NCI-H2171 (cell line): ENCODE results near the gene LPP.

Source experiments
- DNase-seq: peaks from one replicate; lab custom pipeline; 2025; lab: John Stamatoyannopoulos, UW

LPP gene

DNA sequence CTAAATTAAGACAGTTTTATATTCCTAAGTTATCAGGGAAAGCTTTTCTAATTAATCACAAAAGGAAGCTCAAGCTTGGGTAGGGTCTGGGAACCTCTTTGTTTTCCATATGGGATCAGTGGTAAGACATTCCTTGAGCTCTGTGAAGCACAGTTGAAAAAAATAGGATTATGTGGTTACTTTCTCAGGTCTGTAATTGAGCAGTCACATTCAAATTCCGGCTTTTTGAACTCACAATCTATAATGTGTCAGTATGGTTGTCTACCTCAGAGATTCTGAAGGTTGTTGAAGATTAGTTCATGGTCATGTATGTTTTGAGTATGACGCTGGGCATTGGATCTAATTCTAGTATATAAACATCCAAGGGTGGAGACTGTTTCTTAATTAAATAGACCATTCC is 364.5 kb downstream of the LPP start:
- DNase-seq: no peak

DNA sequence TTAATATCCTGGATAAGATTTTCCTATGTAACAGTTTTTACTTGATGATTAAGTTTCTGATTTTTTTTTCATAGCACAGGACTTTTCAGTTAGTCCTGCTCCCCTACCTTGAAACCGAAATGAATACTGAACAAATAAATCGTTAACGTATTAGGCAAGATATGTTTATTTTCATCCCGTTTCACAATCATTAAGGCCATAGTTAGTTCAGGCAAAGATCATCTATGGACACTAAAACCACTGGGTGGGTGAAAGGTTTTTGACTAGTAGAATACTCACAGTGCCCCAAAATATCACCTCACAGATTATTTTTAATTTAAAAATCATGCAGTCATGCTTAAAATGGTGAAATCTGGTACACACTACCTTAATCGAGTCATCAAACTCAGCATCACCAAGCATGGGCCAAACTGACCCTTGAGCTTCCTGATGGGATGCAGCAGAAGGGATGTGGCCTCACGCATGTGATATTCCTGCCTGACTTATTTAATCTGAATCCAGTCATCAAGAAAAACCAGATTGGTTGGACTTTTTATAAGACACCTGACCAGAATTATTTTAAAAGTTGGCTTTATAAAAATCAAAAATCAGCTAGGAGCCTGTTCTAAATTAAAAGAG is 365.0 kb downstream of the LPP start:
- no peak for DNase-seq

DNA sequence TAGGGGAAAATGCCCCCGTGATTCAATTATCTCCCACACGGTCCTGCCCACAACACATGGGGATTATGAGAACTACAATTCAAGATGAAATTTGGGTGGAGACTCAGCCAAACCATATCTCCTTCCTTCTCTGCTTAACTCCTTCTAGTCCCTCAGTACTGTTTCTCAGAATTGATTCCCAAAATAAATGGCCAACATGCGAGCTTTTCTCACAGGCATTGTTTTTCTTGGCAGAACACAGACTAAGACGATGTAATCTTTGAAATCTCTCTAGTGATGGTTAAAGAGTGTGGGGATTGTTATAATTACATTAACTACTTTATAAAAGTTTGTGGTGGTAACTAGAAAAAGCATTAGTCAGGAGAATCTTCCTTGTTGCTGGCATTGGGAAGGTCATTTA is 366.5 kb downstream of the LPP start:
- no peak for DNase-seq

DNA sequence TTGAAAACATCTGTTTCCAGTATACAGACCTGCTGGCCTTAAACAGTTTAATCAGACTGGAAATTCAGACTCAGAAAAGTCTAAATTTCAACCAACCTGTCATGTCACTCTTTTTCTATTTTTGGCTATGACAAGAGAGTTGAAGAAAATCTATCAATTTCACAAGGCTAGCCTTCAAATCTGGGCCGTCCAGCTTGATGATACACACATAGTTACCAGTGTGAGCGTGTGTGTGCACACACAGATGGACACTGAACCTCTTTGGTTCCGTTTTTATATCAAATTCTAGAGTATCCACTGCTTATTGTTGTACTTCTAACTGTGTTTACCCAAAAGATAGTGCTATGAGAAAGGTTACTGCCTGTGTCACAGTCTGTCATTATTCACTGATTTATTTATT is 368.2 kb downstream of the LPP start:
- no peak for DNase-seq

DNA sequence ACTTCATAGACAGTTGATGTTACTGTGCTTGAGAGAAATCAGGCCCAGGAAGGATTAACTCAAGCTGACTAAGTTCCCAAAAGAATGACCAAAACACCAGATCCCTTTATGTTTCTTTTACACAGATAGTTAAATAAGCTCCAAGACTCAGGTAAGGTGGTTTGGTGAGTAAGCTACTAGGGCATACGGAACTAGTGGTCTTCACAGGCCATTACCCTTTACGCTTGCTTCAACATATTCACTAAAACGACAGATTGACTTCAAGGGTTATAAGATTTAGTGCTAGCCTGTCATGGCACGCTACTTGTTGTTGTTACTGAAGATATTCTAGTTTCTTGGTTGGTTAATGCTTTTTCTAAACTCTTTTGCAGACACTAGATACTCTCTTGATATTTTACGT is 369.3 kb downstream of the LPP start:
- DNase-seq: no peak

DNA sequence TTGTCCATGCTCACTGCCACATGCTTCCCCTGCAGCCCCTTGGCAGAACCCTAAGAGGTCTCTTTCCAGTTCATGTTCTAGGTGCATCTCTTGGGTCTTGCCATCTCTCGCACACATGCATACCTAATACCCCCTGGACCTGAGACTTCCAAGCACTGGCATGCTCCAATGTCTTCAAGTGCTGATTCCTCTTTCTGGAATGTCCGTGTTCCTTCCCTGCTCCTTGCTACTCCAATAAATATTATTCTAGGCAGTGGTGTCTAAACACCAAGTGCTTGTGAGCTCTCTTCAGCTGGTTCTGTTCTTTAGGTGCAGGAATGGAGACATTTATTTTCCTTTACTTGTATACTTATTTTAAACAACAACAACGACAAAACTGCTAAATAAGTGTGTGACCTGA is 370.1 kb downstream of the LPP start:
- DNase-seq: no peak

DNA sequence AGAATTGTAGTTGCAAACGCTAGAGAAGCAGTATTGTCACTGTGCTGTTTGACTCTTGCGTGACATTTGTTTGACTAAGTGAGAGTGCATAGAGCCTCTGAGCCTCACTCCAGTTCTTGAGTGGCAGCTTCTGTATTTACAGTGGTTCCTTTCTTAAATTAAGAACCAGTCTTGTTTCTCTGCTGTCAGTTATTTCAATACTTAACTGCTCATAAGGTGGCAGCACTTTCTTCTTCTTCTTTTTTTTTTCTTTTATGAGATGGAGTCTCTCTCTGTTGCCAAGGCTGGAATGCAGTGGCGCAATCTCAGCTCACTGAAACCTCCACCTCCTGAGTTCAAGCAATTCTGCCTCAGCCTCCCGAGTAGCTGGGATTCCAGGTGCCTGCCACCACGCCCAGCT is 372.1 kb downstream of the LPP start:
- no peak for DNase-seq

DNA sequence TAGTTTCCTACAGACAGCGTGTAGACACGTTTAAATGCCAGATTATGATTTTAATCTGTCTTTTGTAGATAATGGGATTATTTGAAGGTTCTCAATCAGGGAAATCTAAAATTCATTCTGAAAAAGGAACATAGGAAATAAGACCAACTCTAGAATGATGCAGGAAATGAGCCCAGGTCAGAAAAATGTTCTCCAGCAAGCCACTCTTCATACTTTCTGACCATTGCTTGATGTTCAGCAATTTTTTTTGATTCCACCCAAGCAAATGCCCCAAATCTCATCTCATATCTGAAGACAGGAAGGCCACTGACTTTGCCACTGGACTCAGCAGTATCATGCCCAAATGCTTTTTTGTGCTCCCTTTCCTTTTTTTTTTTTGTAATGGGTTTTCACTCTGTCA is 373.4 kb downstream of the LPP start:
- DNase-seq: no peak

DNA sequence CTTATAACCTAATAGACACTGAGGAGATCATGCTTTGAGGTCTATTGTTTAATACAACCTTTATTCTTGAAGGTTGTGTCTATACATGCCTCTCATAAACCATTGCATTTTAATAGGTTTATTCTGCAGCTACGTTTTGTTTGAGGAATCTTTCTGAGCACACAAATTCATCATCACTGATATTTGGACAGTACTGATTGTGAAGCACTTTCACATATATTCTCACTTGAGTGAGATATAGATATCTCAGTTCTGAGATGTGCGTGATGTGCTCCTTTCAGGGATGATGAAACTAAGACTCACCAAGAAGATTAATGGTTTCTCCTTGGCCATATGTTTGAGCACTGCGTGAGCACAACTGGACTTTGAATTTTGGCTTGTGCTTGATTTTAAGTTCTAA is 374.4 kb downstream of the LPP start:
- DNase-seq: no peak

DNA sequence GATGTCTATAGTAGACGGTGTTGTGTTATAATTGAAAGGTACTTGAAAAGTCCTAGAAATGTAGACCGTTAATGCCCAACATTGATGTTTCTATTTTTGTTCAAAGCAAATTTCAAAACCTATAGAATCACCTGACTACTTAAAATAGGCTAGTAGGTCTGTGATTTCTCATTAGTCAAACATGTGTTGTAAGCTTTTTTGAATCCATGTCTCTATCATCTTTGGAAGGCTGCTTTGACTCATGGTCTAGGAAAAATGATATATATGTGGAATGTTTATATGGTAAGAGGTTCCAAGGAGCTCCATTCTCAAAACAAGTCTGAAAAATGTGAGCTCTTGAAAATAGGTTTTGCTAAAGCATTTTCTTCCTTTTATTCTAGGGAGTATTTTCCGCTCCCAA is 375.3 kb downstream of the LPP start:
- DNase-seq: no peak

DNA sequence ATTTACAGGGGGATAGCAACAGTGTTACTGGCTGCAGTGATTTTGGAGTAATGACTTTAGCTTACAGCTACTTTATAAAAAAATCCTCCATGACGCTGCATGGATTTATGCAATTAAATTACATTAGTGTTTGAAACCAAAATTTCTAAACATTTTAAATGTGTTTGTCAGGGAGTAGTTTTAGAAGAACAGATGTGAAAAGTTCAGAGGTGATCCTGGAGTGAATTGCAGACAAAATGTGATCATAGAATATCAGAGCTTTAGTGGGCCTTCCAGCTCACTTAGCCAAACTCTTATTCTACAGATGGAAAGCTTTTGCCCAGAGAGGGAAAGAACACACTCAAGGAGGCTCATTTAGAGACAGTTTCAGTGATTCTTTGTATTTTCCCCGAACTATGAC is 376.3 kb downstream of the LPP start:
- no peak for DNase-seq

DNA sequence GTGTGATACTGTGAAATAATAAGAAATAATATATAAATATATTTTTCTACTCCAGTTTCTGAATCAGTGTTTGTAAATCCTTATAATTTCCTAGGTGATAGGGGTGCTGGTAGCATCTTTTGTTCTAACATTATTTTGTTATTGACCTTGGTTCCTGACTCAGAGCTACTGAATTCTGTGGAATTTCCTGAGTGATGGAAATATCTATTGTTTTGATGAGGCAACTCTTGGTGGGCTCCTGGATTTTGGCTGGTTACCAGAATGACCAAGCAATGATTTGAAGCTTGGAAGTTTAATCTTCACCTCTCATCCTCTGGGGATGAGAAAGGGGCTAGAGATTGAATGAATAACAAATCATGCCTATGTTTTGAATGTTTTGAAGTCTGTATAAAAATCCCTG is 377.3 kb downstream of the LPP start:
- DNase-seq: no peak

DNA sequence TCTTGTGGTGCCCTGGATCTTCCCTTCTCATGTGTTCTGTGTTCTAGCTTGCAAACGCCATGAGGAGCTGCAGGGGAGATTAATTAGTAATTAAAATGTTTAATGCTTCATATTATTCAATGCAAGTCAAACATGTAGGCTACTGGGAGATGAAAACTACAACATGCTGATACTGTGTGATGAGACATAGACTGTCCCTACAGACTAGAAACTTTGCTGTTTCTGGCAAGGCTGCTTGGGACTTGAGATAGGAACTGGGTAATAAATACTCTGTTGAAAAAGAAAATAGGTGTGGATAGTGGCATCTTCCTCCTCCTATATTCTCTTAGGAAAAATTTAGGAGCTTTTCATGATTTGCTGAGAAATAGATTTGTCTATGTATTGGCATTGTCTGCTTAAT is 379.2 kb downstream of the LPP start:
- no peak for DNase-seq

DNA sequence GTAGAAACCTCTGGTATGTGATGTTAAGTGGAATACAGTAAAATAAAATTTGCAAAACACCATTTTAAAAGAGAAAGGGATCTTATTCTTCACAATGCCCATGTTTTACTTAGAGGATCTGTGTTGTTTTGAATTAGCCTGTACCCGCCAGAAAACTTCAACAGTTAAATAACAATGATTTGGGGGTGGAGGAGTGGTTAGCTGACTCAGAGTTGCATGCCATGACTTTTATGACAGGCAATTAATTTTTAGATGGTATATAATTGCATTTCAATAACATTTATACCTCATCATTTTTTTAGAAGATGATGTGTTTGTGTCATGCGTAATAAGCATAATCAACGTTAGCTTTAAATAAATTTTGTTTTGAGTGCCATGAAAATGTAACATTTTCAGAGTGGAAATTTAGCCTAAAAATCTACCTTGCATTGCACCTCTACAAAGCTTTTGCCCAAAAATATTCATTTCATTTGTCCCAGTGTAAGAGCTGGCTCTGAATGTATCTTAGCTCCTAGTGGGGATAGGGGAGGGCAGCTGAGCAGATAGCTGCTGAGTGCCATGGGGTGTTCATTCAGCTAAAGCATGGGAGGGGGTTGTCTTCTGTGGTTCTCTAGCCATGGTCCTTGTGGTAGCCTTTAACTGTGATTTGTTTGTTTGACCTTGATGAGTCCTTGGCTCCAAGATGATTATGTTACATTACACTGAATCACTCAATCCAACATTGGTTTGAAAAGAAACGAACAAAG is 379.8 kb downstream of the LPP start:
- no peak for DNase-seq

DNA sequence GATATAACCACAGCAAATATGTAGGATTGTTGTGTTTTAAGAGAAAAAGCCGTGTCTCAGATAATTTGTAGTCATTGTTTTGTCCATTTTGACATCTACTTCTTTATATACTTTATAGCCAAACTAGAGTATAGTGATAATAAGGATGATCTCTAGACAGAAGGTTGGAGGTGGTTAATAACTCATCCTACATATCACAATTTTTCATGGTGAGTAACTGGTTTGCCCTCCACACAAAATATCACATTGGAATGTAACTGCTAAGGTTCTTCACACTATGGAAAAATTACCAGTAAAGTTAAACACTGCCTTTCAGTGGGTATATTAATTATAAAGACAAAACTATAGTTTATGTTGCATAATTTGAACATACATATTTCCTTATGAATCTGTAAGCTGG is 380.7 kb downstream of the LPP start:
- no peak for DNase-seq

DNA sequence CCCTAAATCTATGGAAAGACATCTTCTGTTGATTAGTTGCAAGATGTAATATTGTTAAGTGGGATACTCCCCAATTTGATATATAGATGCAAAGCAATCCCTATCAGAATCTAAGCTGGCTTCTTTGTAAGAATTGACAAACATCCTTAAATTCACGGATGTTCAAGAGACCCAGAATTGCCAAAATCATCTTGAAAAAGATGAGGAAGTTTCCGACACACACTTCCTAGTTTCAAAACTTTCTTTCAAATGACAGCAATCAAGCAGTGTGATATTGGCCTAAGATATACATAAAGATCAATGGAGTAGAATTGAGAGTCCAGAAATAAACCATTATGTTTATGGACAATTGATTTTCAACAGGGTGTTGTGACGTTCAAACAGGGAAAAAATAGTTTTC is 383.6 kb downstream of the LPP start:
- DNase-seq: no peak

DNA sequence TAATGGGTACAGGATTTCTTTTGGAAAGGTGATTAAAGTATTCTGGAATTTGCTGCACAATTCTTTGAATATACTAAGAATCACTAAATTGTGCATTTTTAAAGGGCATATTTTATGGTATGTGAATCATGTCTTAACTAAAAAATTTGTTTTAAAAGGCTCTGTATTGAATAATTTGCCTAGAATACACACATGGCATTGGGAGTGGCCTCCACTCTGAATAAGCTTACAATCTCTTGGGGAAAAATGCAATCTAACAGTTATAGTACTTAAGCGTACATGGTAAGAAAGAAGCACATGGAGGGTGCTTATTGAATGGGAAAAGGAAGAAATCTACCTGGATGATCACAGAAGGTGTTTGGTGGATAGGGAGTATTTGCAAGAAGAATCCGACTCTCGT is 385.1 kb downstream of the LPP start:
- DNase-seq: no peak

DNA sequence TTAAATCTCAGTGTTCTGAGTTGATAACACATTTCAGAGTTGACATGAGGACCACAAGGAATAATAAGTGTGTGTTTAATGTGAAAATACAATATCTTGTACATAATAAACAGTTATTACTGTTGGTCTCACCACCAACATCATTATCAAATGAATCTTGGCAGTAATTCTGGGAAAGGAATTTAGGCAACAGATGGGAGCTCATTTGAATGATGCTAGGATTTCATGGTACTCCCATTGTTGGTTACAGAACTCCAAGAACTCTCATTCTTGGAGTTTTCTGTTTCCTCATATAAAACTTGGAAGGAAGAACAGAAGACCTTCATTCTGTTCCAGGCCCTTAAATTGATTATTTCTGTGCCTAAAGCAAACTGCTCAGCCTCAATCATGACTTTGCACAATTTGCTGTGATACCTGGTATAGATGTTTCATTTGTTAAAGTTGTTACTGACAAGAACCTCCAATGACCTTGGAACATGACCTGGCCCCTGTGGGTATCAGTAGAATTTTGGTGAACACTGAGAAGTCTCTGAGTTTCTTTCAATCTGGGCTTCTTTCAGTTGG is 385.8 kb downstream of the LPP start:
- no peak for DNase-seq

DNA sequence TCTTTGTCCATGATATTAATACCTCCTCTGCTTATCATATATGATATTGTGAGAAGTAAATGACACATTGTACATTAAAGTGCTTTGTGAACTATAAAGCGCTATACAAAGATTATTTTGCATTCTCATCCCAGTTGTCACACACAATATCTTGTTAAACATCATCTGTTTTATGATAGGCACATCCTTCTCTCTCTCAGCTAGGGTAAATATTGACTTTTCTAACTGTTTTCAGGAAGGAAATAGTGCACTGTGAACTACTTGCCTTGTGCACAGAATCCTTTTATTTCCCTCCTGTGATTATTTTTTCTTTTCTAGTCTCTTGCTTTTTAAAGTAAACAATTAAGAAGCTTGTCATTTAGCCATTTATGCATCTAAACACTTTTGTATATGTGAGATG is 388.2 kb downstream of the LPP start:
- DNase-seq: no peak

DNA sequence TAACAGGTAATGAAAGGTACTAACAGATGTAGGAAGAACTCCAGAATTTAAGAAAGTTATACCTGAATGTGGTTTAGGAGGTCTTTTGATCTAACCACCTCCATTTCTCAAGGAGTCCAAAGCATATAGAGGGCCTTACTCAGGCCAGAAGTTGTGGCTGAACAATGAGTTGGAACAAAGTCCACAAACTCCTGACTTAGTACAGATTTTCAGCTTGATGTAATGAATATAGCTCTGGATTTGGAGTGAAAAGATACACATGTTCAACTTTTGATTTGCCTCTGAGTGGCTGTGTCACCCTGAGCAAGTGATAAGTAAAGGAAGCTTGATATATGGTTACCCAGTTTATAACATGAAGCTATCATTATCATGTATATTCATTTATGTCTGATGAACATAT is 390.1 kb downstream of the LPP start:
- no peak for DNase-seq

DNA sequence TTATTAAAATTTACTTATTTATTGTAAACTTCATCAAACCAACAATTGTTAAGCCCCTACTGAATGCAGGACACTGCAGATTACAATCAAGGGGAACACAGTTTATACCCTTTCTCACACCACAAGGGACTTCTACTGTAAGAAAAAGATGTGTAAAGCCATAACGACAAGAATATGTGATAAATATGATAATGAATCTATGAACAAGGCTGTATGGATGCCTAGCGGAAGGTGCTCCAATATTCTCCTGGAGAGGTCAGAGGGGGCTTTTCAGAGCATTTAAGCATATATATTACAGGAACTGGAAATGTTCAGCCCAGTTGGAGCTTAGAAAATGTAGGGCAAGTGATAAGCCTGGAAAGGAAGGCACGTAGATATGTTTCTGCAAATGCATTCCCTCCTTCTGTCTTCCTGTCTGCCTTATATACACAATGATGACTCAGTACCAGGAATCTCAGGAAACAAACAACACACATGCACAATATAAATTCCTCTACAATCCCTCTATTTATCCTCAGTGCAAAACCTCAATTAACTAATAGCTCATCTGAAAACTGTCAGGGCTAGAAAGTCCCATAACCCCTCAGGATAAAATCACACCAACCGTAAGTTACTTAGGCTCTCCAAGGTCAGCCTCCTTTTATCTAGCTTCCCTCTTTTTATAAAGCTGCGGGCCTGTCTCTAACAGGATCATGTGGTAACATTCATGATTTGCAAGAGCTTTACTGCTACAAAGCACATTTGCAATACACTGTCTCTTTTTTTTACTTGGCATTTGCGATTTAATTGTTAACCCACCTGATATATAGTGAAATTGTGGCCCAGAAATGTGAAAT is 393.1 kb downstream of the LPP start:
- DNase-seq: no peak

DNA sequence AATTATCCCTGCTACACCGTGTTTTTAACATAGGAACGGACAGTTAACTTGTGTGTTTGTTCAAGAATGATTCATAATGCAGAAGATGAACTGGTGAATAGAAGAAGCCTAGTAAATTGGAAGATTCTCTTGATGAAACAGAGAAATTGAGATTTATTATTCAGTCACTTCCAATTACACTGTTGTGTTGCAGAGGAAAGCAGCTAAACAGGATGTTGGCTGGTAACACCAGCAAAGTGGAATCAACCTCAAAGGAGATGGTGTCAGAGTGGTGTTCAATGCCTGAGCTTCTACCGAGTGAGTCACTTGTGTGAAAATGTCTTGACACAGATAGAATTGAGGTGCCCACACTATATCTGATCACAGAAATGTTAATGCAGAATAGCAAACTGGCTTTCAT is 399.6 kb downstream of the LPP start:
- no peak for DNase-seq

DNA sequence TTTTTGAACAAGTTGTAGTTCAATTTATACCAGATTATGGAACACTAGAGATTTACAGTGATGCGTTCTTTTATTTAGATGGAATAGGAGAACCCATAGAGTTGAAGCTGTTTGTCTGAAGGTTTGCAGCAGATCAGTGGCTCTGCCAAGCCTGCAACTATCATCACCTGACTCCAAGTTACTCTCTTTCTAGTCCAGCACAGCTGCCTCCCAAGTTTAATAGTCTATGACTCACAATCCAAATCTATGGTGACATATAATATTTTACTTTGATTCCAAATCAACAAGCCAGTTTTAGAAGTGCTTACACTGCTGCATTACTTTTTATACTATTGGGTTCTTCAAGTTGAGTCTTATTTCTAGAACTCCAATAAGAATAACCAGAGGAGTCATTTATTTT is 400.4 kb downstream of the LPP start:
- no peak for DNase-seq
